ENCODE measurements around the gene CAMTA1. TPM values are rescaled to one million over a fixed set of nuclear protein-coding genes. Genes with fewer than 3 reads are reported as not detected.
A peak's percentile ranks its signal among the peaks of the same experiment; 100 is the strongest.

The CAMTA1 gene
- polyA plus RNA-seq, 3 donors from 2014 or later, result 52.7 to 89.0 (median 71.0) TPM

- Mint-ChIP-seq H3K36me3 (no peaks in the 10 kb centered on the region), H3K27me3 (ENCODE audit: low read depth in 3 of 3) (peaks cover 0 to 2% (median 0%) of the 10 kb centered on the region in 3 donors), H3K4me3 (no peak overlapping the region), H3K9me3 (no peaks in the 10 kb centered on the region), H3K4me1 (peaks cover 0 to 1% of the 10 kb centered on the region in 2 donors), H3K27ac (no peak overlapping the region)
- DNase-seq, result no peak
Measured at GRCh38 chr1:7675431-7676273, 890.4 kb downstream of the CAMTA1 start.

GRCh38 chr1:7676274-7676945 lies 891.2 kb downstream of the CAMTA1 start:
- Mint-ChIP-seq H3K27me3 (ENCODE audit: low read depth in 3 of 3) (peaks cover 0 to 2% (median 0%) of the 10 kb centered on the region in 3 donors), H3K36me3 (no peaks in the 10 kb centered on the region), H3K4me1 (peaks cover 0 to 1% of the 10 kb centered on the region in 2 donors), H3K4me3 (no peak overlapping the region), H3K9me3 (no peaks in the 10 kb centered on the region), H3K27ac (no peak overlapping the region)
- no peak for DNase-seq

DNA sequence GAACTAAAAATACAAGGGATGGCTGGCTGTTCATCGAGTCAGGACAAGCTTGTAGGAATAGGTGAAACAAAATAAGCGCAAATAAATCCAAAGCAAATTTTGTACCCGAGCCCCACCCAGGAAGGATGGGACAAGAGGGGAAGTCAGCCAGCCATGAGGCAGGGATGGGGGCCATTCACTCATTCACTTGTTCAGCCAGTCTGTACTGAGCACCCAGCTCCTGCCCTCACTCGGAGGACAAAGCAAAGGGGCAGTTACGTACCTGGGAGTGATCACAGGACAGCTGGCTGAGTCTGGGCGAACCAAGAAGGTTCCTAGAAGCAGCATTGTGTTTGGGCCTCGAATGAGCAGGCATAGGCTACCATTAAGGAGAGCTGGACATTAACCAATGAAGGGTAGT lies 891.9 kb downstream of the CAMTA1 start:
- no peak for DNase-seq
- H3K27me3 Mint-ChIP-seq (ENCODE audit: low read depth in 3 of 3), result peaks cover 0 to 2% (median 0%) of the 10 kb centered on the region in 3 donors
- H3K27ac Mint-ChIP-seq, result no peak overlapping the region
- H3K4me3 Mint-ChIP-seq, result peak overlapping the region in 1 of 5 donors; percentile 3
- H3K36me3 Mint-ChIP-seq, result no peaks in the 10 kb centered on the region
- peaks cover 0 to 1% of the 10 kb centered on the region in 2 donors for H3K4me1 Mint-ChIP-seq
- H3K9me3 Mint-ChIP-seq, result no peaks in the 10 kb centered on the region

- Mint-ChIP-seq H3K27ac (no peak overlapping the region), H3K9me3 (no peaks in the 10 kb centered on the region), H3K27me3 (ENCODE audit: low read depth in 3 of 3) (peaks cover 0 to 2% (median 0%) of the 10 kb centered on the region in 3 donors), H3K4me1 (peaks cover 0 to 1% of the 10 kb centered on the region in 2 donors), H3K36me3 (no peaks in the 10 kb centered on the region), H3K4me3 (no peak overlapping the region)
- DNase-seq, result no peak
Measured at GRCh38 chr1:7677815-7678214, 892.6 kb downstream of the CAMTA1 start.

DNA sequence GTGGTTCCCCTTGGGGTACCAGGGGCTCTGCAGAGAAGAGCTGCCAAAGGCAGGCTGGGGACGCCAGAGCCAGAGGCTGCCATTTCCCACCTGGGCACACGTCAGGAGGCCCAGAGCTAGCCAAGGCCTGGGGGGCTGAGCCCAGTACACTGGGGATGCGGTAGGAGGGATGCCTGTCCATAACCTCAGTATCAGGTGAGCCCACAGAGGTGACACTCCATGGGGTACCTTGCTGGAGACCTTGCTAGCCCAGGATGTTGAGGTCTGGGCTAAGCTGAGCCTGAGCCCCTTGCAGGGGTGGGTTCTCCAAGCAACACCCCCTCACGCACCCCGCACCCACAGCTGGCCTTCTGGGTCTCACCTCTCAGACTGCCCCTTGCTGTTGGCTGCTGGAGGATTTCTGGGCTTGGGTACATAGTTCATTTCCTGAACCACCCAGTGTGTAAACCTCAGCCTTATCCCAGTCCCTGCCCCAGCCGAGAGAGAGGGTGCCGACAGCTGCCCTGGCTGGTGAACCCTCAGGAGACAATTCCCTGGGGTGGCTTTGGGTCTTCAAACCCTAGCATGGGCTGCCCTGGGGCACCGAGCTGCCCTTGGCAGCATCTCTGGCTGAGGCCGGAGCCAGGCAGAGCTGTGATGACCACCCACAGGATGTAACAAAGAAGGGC lies 893.4 kb downstream of the CAMTA1 start:
- H3K4me1 Mint-ChIP-seq, result no peaks in the 10 kb centered on the region
- no peaks in the 10 kb centered on the region for H3K36me3 Mint-ChIP-seq
- H3K27me3 Mint-ChIP-seq (ENCODE audit: low read depth in 3 of 3), result peaks cover 0 to 2% (median under 1%) of the 10 kb centered on the region in 3 donors
- DNase-seq, result no peak
- H3K27ac Mint-ChIP-seq, result no peak overlapping the region
- H3K4me3 Mint-ChIP-seq, result peak overlapping the region; percentile 21 to 72 (median 52)
- no peaks in the 10 kb centered on the region for H3K9me3 Mint-ChIP-seq

DNA sequence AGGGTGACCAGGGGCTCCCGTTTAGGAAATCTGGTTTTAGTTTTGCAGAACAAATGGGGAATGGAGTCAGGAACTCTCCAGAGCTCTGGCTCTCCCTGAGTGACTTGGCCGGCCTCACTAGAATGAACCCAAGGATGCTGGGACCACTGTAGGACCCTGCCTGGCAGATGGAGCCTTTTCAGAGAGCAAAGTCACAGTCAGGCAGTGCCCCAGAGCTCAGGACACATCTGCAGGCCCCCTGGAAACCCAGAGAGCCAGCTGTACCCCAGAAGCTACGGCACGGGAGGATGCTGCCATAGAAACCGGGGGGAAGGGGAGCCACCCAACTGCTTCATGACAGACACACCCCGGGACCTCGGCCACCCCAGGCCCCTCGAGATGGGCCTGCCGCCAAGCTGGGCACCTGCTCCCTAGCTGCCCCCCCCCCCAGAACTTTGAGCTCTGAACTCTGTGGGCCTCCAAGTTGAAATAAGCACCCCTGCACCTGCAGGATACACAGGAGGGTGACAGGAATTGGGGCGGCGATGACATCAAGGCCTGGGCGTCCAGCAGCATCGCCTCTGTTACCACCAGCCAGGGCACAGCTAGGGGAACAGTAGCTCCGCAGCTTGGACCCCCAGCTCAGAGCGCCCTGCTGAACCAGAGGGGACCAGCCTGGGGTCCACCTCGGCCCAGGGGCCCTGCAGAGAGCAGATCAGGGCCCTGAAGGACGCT lies 894.1 kb downstream of the CAMTA1 start:
- H3K4me3 Mint-ChIP-seq, result peak overlapping the region; percentile 56 to 82 (median 67)
- no peak overlapping the region for H3K27ac Mint-ChIP-seq

DNA sequence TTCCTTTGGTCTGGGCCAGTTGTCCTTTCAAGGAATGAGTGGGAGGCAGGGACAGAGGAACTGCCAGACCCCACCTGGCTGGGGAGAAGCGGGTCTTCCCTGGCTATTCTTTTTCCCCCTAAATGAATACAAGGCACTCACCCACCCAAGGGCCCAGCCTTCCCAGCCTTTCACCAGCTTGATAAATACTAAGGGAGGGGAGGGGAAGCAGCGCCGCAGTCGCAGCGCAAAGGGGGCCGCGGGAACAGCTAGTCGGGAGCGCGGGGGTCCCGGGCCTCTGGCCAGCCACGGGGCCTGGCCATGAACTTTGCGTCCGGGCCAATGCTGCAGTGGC lies 894.6 kb downstream of the CAMTA1 start:
- no peak overlapping the region for H3K27ac Mint-ChIP-seq
- DNase-seq, result no peak
- H3K36me3 Mint-ChIP-seq, result no peaks in the 10 kb centered on the region
- H3K4me1 Mint-ChIP-seq, result no peaks in the 10 kb centered on the region
- H3K9me3 Mint-ChIP-seq, result no peaks in the 10 kb centered on the region
- H3K27me3 Mint-ChIP-seq (ENCODE audit: low read depth in 3 of 3), result peaks cover 0 to 2% (median 2%) of the 10 kb centered on the region in 3 donors
- peak overlapping the region; percentile 56 to 82 (median 67) for H3K4me3 Mint-ChIP-seq

More for the DNA sequence above, 894.1 kb downstream of the CAMTA1 start:
- H3K4me1 Mint-ChIP-seq, result no peaks in the 10 kb centered on the region
- peaks cover 0 to 2% (median 2%) of the 10 kb centered on the region in 3 donors for H3K27me3 Mint-ChIP-seq (ENCODE audit: low read depth in 3 of 3)
- DNase-seq, result no peak
- no peaks in the 10 kb centered on the region for H3K36me3 Mint-ChIP-seq
- H3K9me3 Mint-ChIP-seq, result no peaks in the 10 kb centered on the region

GRCh38 chr1:7680207-7680954 lies 895.1 kb downstream of the CAMTA1 start:
- peak; percentile 52 to 69 (median 53) for DNase-seq
- peak overlapping the region; percentile 77 to 85 (median 78) for H3K4me3 Mint-ChIP-seq
- H3K27me3 Mint-ChIP-seq (ENCODE audit: low read depth in 3 of 3), result peaks cover 0 to 2% (median 2%) of the 10 kb centered on the region in 3 donors
- H3K9me3 Mint-ChIP-seq, result no peaks in the 10 kb centered on the region
- H3K4me1 Mint-ChIP-seq, result no peaks in the 10 kb centered on the region
- no peaks in the 10 kb centered on the region for H3K36me3 Mint-ChIP-seq
- H3K27ac Mint-ChIP-seq, result peak overlapping the region in 1 of 6 donors; percentile 34

DNA sequence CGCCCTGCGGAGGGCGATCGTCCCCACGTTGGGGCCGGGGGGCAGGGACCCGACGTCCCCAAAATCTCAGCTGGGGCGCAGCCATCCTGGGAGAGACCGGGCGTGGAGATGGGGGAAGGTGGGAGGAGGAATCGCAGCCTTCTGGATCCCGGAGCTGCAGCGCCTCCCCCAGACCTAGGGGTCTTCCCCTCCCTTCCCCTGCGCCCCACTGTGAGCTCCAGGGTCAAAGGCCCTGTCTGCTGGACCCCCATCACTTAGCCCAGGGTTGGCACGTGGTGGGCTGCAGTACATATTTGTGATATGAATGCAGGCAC lies 895.7 kb downstream of the CAMTA1 start:
- H3K27me3 Mint-ChIP-seq (ENCODE audit: low read depth in 3 of 3), result peaks cover 2 to 3% (median 2%) of the 10 kb centered on the region in 3 donors
- DNase-seq, result no peak
- no peaks in the 10 kb centered on the region for H3K9me3 Mint-ChIP-seq
- peak overlapping the region in 4 of 5 donors; percentile 77 to 85 (median 80) for H3K4me3 Mint-ChIP-seq
- no peak overlapping the region for H3K27ac Mint-ChIP-seq
- no peaks in the 10 kb centered on the region for H3K4me1 Mint-ChIP-seq
- H3K36me3 Mint-ChIP-seq, result no peaks in the 10 kb centered on the region

GRCh38 chr1:7681401-7681800 lies 896.1 kb downstream of the CAMTA1 start:
- Mint-ChIP-seq H3K27me3 (ENCODE audit: low read depth in 3 of 3) (peaks cover 2 to 4% (median 2%) of the 10 kb centered on the region in 3 donors), H3K4me3 (peak overlapping the region; percentile 27 to 85 (median 50)), H3K4me1 (no peaks in the 10 kb centered on the region), H3K27ac (no peak overlapping the region), H3K36me3 (no peaks in the 10 kb centered on the region), H3K9me3 (no peaks in the 10 kb centered on the region)
- DNase-seq, result no peak

- no peak overlapping the region for H3K27ac Mint-ChIP-seq
- H3K4me3 Mint-ChIP-seq, result no peak overlapping the region
- H3K9me3 Mint-ChIP-seq, result peaks cover 0 to 3% (median 0%) of the 10 kb centered on the region in 6 donors
- peaks cover 3 to 8% (median 6%) of the 10 kb centered on the region in 3 donors for H3K27me3 Mint-ChIP-seq (ENCODE audit: low read depth in 3 of 3)
- DNase-seq, result no peak
- H3K36me3 Mint-ChIP-seq, result no peaks in the 10 kb centered on the region
- no peaks in the 10 kb centered on the region for H3K4me1 Mint-ChIP-seq
Measured at GRCh38 chr1:7683521-7683920, 898.3 kb downstream of the CAMTA1 start.

DNA sequence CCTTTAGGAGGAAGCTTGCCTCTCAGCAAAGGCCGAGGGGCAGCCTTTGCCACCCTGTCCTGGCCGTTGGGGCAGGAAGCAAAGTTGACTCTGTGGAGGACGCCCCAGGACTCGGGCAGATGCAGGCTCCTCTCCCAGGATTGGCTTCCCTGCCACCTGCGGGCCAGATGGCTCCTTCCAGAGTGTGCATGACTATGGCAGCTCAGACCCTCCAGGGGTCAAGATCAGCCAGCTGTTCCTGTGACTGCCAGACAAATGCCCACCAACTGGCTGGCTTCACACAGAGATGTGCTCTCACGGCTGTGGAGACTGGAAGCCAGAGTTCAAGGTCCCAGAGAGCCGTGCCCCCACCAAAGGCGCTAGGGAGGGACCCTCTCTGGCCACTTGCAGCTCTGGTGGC lies 898.9 kb downstream of the CAMTA1 start:
- Mint-ChIP-seq H3K27me3 (ENCODE audit: low read depth in 3 of 3) (peaks cover 6% of the 10 kb centered on the region in 3 donors), H3K27ac (no peak overlapping the region), H3K9me3 (peaks cover 0 to 3% (median 0%) of the 10 kb centered on the region in 6 donors), H3K36me3 (no peaks in the 10 kb centered on the region), H3K4me3 (no peak overlapping the region), H3K4me1 (no peaks in the 10 kb centered on the region)
- DNase-seq, result no peak

Data from immature natural killer cell (primary cell).